Measurements from ENCODE around the gene SDK2. TPM values are rescaled to one million over a fixed set of nuclear protein-coding genes. Genes with fewer than 3 reads are reported as not detected.
"Not testable (repeated sequence)": the region's sequence is repeated elsewhere in the genome, so short reads cannot be mapped to it uniquely, and the experiment has no call there.

Gene SDK2
- total RNA-seq, 6 experiments from 2014 or later = 0.11 to 0.46 (median 0.25) TPM

DNA sequence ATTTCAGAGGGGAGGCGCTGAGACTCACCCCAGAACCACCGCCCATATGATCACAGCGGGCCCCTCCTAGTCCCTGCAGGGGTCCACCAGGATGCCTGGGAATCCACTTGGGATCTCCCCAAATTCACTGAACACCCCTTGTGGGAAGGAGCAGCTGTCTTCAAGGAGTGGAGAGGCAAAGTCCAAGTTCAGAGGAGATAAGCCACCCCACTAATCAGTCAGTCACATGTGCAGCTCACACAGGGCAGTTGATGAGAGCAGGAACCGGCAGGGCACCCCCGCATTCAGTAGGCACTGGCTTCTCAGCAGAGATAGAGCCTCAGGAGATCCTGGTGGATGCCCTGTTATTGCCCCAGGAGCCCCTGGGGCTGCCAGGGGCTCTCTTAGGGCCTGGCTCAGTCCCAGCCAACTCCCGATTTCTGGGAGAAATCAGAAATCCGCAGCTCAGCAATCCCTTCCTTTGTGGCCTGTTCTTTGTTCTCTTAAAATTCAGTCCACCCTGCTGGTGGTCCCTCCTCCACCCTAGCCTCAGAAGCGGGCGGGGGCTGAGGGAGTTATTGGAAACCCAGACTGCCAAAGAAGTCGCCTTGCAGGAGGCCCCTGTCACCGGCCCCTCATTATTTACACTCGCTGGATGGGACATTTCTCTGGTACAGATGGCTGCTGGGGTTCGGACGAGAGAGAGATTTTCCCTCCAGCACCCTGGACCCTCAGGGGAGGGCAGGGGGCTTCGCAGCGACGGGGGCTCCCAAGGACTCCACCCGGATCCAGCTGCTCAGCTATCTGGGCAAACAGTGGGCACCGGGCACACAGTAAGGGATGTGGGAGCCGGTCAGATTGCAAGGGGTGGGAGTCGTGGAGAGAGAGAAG is 334.3 kb downstream of the SDK2 start:
- TF ChIP-seq POLR2A (IDR thresholded peaks at IDR 0.05) = peak; percentile 25
- TF ChIP-seq CTCF (IDR thresholded peaks at IDR 0.05) = no peak
- DNase-seq = peak; percentile 48 to 71 (median 70)
- Histone ChIP-seq H3K36me3 (no peaks in the 10 kb centered on the region), H3K4me3 (peak overlapping the region; percentile 60 to 92 (median 85)), H3K9me3 (no peaks in the 10 kb centered on the region), H3K4me1 (peaks cover 0 to 45% (median 12%) of the 10 kb centered on the region in 4 donors), H3K27ac (peak overlapping the region; percentile 92 to 96 (median 92)), H3K27me3 (no peaks in the 10 kb centered on the region)
- 5% methylated on average over 13 of the region's 21 CpGs for WGBS (ENCODE audit: insufficient coverage, low coverage, low lambda C conversion rate, missing lambda C conversion rate)
- intact Hi-C loops (cut with DNase I) = loop anchor here in 1 of 2 donors (10.0 kb wide), 1 partner anchor 55 kb away; no protein-coding TSS in a partner anchor
- ATAC-seq = peak in 1 of 4 donors; percentile 2

- WGBS (ENCODE audit: insufficient coverage, low coverage, low lambda C conversion rate, missing lambda C conversion rate) = 23% methylated on average over 5 of the region's 5 CpGs
- H3K9me3 ChIP-seq; H3K36me3 ChIP-seq; ATAC-seq; intact Hi-C loops (cut with DNase I); H3K27me3 ChIP-seq; DNase-seq: not testable (repeated sequence)
- H3K4me1 ChIP-seq = peaks cover 0 to 51% (median 16%) of the 10 kb centered on the region in 4 donors
- peak overlapping the region; percentile 92 to 96 (median 92) for H3K27ac ChIP-seq
- peak overlapping the region; percentile 60 to 92 (median 85) for H3K4me3 ChIP-seq
Observed at GRCh38 chr17:73308959-73309358, 335.3 kb downstream of the SDK2 start.

- ATAC-seq = peak; percentile 25 to 54 (median 35)
Observed at GRCh38 chr17:73308017-73308823, 336.0 kb downstream of the SDK2 start.

GRCh38 chr17:73307130-73307529 is 337.1 kb downstream of the SDK2 start:
- Histone ChIP-seq H3K9me3 (no peaks in the 10 kb centered on the region), H3K4me3 (peak overlapping the region in 1 of 3 donors; percentile 92), H3K36me3 (no peaks in the 10 kb centered on the region), H3K27me3 (no peaks in the 10 kb centered on the region), H3K27ac (peak overlapping the region; percentile 92 to 96 (median 92)), H3K4me1 (peaks cover 0 to 51% (median 16%) of the 10 kb centered on the region in 4 donors)
- no peak for TF ChIP-seq POLR2A (IDR thresholded peaks at IDR 0.05)
- TF ChIP-seq CTCF (IDR thresholded peaks at IDR 0.05) = no peak
- intact Hi-C loops (cut with DNase I) = no loop called here
- ATAC-seq (no peak), DNase-seq (peak; percentile 50 to 74 (median 73))
- 57% methylated on average over 5 of the region's 9 CpGs for WGBS (ENCODE audit: insufficient coverage, low coverage, low lambda C conversion rate, missing lambda C conversion rate)

More at GRCh38 chr17:73308017-73308823, 336.0 kb downstream of the SDK2 start:
- TF ChIP-seq CTCF (IDR thresholded peaks at IDR 0.05) (no peak), POLR2A (IDR thresholded peaks at IDR 0.05) (peak; percentile 40)
- H3K36me3 ChIP-seq = no peaks in the 10 kb centered on the region
- H3K4me3 ChIP-seq = peak overlapping the region; percentile 60 to 92 (median 85)
- DNase-seq = peak; percentile 86 to 96 (median 95)
- 11% methylated on average over 16 of the region's 23 CpGs for WGBS (ENCODE audit: insufficient coverage, low coverage, low lambda C conversion rate, missing lambda C conversion rate)
- H3K9me3 ChIP-seq = no peaks in the 10 kb centered on the region
- H3K27ac ChIP-seq = peak overlapping the region; percentile 92 to 96 (median 92)
- intact Hi-C loops (cut with DNase I) = no loop called here
- H3K4me1 ChIP-seq = peaks cover 0 to 56% (median 16%) of the 10 kb centered on the region in 4 donors
- no peaks in the 10 kb centered on the region for H3K27me3 ChIP-seq

Measured in right lobe of liver (tissue), 6 donors.